GM18870 (cell line): ENCODE measurements around the gene ACSL5.
"Not testable (repeated sequence)": the region's sequence is repeated elsewhere in the genome, so short reads cannot be mapped to it uniquely, and the experiment has no call there.

Experiments used
- ATAC-seq: cut with Tn5 transposase; IDR thresholded peaks from one replicate; pipeline ENCODE4 v1.9.1; 2021; ENCODE audit warnings: moderate library complexity; ENCODE audit not compliant: unreplicated experiment

Gene ACSL5

DNA sequence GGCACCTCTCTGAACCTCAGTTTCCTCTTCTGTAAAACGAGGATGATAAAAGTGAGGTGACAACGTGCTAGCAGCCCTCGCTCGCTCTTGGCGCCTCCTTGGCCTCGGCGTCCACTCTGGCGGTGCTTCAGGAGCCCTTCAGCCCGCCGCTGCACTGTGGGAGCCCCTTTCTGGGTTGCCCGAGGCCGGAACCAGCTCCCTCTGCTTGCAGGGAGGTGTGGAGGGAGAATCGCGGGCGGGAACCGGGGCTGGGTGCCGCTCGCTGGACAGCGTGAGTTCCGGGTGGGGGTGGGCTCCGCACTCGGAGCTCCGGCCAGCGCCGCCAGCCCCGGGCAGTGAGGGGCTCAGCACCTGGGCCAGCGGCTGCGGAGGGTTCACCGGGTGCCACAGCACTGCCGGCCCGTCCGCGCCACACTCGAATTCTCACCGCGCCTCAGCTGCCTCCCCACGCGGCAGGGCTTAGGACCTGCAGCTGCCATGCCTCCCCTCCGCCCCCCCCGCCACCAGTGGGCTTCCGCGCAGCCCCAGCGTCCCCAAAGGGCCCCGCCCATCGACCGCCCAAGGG, 24.3 kb upstream of the ACSL5 start:
- ATAC-seq, result no peak

DNA sequence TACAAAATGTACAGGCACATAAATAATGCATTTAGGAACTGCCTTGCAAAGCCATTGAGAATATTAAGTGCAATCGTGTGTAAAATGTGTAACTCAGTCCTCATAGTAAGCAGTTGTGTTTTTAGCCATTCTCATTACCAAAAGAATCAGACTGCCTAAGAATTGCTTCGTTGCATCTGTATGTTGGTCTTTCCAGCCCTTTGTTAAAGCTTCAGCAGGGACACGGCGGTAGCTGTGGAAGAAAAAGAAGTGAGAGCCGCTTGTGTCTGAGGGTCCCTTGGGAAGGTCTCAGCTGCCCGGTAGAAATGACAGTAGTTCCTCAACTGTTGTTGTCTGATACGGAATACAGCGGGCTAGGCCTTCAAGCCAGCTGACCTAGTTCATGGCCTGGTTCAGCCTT, 22.8 kb upstream of the ACSL5 start:
- ATAC-seq, result no peak

DNA sequence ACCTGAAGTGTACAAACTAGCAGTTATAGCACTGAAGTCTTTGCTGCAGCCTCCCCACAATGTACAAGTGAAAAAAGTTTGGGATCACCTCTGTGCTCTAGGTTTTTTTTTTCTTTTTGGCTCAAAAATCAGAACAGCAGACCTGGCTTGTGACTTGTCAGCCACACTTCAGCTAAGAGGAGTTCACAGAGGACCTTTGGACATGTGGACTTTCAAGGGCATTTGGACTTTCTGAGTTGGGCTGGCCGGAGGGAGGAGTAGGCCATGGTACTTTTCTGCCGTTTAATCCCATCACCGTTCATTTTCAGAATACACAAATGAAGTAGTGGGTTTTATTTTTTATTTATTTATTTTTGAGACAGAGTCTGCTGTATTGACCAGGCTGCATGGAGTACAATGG, 21.9 kb upstream of the ACSL5 start:
- ATAC-seq, result no peak

DNA sequence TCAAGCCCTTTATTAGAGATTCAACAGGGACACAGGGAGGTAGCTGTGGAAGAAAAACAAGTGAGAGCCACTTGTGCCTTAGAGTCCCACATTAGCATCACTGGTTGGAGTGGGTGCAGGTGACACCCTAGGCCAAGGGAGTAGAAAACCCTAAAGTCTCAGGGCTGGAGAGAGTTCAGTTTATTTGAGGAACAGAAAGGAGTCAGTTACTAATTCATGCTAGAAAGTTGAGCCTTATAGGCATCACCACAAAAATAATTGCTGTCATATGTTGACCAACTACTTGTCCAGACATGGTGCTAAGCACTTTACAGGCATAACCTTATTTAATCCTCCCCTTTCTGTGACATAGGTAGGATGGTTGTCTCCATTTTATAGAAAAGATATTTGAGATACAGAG, 20.9 kb upstream of the ACSL5 start:
- ATAC-seq, result no peak

DNA sequence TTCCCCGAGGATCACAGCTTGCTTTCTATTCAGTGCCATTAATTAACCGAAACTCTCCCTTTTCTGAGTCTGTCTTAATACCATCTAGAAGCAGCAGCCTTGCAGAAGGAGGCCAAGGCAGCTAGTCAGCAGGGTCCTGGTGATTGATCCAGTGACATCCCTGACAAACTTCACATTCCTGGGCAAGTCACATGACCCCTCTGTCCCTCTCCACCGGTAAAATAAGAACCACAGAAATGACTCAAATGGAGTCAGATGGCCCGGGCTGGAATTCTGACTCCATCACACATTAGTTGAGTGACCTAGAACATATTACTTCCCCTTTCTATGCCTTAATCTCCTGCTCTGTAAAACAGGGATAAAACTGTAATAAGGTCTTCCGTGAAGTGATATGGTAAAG, 17.2 kb upstream of the ACSL5 start:
- no peak for ATAC-seq

DNA sequence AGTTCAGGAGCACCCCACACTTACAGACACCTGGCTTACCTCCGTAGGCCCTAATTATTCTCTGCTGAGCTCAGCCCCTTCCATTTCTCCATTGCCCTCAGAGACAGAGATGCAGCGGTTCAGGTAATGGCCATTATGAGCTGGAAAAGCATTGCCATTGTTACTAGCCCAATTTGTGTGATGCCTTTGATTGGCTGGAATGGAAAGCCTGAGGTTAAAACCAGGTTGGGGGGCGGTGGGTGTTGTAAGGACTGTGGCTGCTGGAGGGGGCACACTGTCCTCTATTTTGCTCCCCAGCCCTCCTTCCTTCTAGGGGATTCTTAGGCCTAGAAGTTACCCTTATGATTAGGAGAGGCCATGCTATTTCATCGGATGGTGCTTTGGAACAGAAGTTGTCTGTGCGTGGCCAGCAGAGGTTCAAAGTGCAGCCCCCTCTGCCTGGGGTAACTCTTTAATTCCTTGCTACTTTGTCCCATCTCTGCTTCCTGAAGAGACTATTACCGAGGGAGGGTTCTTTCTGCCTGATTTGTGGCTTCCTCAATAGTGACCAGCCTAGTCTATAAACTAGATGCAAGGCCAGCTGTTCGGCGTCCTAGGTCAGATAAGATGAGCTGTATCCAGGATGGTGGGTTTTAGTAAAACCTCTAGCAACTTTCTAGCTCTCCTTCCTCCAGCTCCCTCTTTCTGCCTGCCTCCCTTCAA, 14.2 kb upstream of the ACSL5 start:
- no peak for ATAC-seq

DNA sequence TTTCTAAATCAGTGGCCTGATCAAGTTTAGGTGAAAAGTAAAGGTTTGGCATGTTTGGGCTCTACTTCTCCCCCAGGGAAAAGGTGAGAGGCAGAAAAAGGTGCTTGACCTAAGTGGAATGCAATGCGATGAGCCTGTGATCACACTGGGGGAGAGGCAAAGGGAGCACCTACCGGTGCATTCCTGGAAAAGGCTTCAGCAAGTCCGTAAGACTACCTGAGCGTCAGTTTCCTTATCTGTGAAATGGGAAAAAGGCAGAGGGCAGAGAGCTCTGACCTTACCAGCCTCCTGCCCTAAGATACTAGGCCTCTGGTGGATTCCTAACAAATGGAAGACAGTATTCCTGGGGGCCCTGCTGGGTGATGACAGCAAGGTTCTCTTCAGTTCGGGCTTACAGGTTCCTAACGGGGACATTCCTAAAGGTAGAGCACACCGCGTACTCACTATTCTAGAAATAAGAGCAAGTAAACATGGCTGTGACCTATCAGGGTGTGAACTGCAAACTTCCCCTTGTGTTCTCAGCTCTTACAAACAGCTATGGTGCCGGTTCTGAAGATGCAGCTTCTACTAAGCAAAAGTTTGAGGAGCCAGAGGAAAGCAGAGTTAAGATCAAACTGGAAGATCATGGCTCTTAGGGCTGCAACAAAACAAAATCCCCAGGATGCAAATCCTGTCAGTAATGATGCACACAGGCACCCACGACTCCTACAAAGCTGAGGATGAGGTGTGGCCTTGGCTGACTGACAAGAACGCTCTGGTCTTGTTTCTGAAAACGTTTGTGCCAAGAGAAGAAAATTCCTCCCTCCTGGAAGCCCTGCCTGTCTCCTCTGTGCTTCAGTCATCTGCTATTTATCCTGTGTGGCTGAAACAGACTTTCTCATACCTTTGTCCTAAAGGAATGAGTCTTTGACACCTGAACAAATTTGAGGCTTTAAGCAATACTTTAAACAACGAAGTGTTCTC, 13.3 kb upstream of the ACSL5 start:
- ATAC-seq, result no peak

DNA sequence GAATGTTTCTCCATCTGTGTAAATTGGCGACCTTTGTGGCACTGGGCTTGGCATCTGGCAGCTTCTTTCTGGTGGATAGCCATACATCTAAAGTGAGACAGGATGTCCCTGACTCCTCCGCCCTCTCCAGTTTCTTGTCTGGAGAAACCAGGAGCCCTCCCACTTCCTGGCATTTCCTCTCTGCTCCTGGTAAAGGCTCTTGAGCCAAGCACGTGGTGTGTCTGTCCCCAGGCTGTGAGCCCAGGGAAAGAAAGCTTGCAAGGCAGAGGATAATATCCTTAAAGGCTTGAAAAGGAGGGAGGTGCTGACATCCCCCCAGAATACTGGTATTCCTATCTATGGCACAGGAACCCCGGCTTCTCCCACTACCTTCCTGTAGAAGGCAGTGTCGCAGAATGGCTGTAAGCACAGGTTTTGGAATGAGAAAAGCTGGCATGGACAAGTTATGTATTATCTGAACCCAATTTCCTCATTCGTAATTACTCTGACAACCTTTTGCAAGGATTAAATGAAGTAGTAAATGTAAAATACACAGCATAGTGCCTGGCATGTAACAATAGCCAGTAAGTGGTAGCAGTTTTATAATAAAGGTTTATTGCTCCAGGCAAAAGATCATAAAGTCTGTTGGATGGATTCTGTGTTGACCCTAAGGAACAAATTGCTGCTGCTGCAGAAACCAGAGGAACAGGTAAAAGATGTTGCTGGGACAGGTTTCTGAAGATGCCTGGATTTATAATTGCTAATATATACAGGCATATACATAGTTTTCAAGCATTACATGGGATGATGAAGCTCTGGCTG, 11.8 kb upstream of the ACSL5 start:
- ATAC-seq, result no peak

DNA sequence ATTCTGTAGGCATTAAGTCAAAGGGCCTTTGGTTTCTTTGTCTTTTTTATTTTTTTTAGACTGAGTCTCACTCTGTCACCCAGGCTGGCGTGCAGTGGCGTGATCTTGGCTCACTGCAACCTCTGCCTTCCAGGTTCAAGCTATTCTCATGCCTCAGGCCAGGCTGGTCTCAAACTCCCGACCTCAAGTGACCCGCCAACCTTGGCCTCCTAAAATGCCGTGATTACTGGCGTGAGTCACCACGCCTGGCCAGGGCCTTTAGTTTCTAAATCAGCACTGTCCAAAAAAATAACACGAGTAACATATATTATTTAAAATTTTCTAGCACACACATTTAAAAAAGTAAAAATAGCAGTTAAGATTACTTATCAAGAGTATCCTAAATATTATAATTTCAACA, 11.1 kb upstream of the ACSL5 start:
- no peak for ATAC-seq

DNA sequence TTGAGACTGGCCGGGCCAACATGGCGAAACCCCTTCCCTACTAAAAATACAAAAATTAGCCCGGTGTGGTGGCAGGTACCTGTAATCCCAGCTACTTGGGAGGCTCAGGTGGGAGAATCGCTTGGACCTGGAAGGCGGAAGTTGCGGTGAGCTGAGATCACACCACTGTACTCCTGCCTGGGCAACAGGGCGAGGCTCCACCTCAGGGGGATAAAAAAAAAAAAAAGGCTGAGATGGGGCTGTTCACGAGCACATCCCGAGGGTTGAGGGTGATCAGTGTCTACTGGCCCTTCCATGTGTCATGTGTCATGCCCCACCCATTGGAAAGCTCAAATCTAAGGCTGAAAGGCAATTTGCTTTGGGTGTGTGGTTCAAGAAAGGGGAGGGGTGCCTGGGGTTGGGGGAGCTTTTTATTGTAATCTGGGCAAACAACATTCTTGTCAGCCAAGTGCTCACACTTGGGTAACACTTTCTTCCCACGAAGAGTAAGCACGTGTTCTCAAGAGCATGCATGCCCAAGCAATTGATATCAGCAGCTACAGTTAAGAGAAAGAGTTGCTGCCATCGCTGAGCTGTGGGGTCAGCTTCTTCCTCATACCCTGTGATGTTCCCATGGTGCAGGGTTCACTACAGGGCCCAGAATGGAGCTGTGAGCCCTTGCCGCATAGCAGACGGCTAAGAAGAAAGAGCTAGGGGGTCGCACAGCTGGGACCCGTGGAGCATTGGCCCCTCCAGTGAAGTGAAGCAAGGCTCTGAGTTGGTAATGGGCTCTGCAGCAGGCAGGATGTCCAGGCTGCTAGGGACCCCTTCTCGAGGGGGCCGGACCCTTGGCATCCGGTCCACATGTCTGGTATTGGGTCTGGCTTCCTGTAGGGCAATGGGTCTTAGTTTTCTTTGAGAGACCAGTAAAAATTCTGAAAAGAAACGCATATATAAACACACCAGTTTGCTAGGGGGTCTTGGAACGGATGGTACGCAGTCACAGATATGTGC, 9.9 kb upstream of the ACSL5 start:
- no peak for ATAC-seq

DNA sequence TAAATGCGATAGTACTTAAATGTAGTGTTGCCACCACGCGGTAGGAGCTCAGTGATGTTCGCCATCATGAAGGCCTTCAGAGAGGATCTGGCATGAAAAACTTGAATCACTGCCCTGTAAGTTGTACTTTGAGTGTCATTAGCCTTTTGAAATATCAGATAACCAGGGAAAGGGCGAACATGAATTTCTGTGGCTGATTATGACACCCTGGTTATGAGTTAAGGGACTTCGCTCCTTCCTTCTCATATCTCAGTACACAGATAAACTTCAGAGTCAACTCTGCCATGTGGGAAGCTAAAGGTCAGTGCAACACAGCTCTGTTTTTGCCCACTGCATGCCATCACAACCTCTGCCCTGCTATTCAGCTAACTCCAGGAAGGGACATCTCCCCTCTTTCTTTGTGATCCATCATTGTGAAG, 8.9 kb upstream of the ACSL5 start:
- no peak for ATAC-seq

DNA sequence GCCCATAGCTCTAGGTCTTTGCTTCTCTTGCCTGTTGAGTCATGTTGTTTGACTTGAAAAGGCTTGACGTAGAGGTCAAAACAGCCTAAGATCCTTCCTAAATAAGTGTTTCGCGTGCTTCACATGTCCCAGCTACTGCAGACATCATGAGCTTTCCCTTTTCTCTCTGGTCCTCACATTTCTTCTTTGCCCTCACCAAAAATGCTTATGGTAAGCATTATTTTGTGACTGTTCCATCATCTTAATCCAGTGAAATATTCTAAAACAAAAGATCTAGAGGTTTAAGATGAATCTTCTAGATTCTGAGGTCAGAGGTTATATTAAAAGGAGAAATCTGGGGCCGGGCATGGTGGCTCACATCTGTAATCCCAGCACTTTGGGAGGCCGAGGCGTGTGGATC, 8.5 kb upstream of the ACSL5 start:
- ATAC-seq, result no peak

DNA sequence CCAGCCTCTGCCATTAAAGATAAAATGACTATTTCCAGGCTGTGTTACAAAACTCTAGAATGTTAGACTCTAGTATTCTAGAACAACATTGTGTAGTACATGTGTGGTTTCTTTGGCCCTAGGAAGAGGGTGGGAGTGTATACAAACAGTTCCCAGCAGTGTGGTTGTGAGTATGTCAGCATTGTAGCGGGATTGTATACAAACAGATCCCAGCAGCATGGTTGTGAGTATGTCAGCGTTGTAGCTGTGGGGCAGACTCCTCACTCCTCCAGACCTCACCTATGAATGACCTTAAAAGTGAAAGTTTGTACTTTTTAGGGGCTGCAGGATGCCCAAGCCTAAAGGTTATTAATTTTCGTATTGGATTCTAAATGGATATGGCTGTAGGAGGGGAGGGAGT, 6.9 kb upstream of the ACSL5 start:
- ATAC-seq, result no peak

DNA sequence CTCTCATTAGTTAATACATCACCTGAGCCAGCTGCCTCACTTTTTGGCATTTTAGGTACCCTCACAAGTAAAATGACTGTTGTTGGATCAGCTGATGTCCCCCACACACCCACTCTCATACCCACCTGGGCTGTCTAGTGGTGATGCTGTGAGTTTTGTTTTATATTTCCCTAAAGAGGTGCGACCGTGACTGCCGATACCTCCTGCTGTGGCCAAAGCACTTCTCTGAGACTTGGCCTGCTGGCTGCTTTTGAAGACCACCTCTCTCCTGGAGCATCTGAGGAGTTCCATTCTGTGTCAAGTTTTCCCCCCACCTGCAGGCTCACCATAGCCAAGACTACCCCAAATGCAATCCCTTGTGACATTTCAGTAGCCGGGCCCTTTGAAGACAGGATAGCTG, 6.4 kb upstream of the ACSL5 start:
- no peak for ATAC-seq

DNA sequence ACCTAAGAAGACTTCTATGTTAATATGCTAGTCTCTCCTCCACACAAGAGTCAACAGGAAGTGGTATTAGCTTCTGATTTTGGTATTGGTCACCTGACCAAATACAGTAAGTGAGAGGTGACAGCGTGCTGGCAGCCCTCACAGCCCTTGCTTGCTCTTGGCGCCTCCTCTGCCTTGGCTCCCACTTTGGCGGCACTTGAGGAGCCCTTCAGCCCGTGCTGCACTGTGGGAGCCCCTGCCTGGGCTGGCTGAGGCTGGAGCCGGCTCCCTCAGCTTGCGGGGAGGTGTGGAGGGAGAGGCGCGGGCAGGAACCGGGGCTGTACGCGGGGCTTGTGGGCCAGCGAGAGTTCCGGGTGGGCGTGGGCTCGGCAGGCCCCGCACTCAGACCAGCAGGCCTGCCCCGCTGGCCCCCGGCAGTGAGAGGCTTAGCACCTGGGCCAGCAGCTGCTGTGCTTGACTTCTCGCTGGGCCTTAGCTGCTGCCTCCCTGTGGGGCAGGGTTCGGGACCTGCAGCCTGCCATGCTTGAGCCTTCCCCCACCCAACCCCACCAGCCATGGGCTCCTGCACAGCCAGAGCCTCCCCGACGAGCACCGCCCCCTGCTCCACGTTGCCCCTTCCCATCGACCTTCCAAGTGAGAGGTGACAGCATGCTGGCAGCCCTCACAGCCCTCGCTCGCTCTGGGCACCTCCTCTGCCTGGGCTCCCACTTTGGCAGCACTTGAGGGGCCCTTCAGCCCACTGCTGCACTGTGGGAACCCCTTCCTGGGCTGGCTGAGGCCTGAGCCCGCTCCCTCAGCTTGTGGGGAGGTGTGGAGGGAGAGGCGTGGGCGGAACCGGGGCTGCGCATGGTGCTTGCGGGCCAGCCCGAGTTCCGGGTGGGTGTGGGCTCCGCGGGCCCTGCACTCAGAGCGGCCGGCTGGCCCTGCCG, 4.2 kb upstream of the ACSL5 start:
- peak; percentile 84 for ATAC-seq

DNA sequence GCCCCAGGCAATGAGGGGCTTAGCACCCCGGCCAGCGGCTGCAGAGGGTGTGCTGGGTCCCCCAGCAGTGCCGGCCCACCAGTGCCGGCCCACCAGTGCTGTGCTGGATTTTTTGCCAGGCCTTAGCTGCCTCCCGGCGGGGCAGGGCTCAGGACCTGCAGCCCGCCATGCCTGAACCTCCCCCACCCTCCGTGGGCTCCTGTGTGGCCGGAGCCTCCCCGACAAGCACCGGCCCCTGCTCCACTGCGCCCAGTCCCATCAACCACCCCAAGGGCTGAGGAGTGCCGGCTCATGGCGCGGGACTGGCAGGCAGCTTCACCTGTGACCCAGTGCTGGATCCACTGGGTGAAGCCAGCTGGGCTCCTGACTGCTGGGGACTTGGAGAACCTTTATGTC, 3.5 kb upstream of the ACSL5 start:
- ATAC-seq, result no peak

DNA sequence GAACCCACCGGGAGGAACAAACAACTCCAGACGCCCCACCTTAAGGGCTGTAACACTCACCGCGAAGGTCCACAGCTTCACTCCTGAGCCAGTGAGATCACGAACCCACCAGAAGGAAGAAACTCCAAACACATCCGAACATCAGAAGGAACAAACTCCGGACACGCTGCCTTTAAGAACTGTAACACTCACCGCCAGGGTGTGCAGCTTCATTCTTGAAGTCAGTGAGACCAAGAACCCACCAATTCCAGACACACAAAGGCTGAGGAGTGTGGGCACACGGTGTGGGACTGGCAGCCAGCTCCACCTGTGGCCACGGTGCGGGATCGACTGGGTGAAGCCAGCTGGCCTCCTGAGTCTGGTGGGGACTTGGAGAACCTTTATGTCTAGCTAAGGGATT, 2.6 kb upstream of the ACSL5 start:
- not testable (repeated sequence) for ATAC-seq

DNA sequence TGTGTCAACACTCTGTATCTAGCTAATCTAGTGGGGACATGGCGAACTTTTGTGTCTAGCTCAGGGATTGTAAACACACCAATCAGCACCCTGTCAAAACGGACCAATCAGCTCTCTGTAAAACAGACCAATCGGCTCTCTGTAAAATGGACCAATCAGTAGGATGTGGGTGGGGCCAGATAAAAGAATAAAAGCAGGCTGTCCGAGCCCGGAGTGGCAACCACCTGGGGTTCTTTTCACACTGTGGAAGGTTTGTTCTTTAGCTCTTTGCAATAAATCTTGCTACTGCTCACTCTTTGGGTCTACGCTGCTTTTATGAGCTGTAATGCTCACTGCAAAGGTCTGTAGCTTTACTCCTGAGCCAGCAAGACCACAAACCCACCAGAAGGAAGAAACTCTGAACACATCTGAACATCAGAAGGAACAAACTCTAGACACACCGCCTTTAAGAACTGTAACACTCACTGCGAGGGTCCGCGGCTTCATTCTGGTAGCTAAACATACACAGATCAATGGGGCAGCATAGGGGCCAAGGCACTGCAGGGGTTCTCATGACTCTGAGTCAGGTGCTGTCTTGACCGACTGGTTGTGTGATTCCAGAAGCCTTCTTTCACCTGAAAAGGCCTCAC, 1.6 kb upstream of the ACSL5 start:
- ATAC-seq, result not testable (repeated sequence)
